OCI-LY1 (cell line): Measurements from ENCODE around the gene DOCK7.

Source experiments
- CTCF ChIP-seq: fragments of 200-600 bp; sonication (generic), shearing (Covaris generic); IDR thresholded peaks from 2 replicates; pipeline ENCODE4 v1.5.1; 2017; ENCODE audit warnings: mild to moderate bottlenecking, antibody characterized with exemption, low read length, moderate library complexity, mixed read lengths
- EZH2 ChIP-seq: fragments of 200-600 bp; sonication (generic), shearing (Covaris generic); IDR thresholded peaks from 2 replicates; pipeline ENCODE4 v1.8.0; 2017; ENCODE audit warnings: borderline replicate concordance, mixed run types, mild to moderate bottlenecking, antibody characterized with exemption, low read length, moderate library complexity, mixed read lengths

GRCh38 chr1:62426794-62427193 lies 261.4 kb downstream of the DOCK7 start:
- TF ChIP-seq CTCF (no peak), EZH2 (no peak)
